Adipose tissue (tissue), 3 donors: Measurements from ENCODE around the gene CTXND1. TPM values are rescaled to one million over a fixed set of nuclear protein-coding genes. Genes with fewer than 3 reads are reported as not detected.
"Not testable (repeated sequence)": the region's sequence is repeated elsewhere in the genome, so short reads cannot be mapped to it uniquely, and the experiment has no call there.

Experiments used
- H3K27ac ChIP-seq: one replicate; pipeline ENCODE4 v1.5.1; 2013; ENCODE audit warnings: low read depth, low read length
- WGBS, 3 donors: extraction: QIAGEN DNeasy Blood & Tissue Kit; methylation state at CpG; one replicate each; pipeline ENCODE4 v1.1.7; 2013; 5-methylcytosine and 5-hydroxymethylcytosine counted together
- polyA plus RNA-seq, 3 donors: library from polyadenylated mRNA; stranded (reverse); fragments of 200-250 nt; gene quantifications; one replicate each; pipeline ENCODE4 v1.2.3, GENCODE V29; 2013
- donor health status: healthy with polysubstance abuse.
- donor health status: Bipolar disorder and iron deficiency.
- donor health status: healthy.

Gene CTXND1
- under 1 TPM; 0.12 to 0.33 (median 0.22) TPM for polyA plus RNA-seq

DNA sequence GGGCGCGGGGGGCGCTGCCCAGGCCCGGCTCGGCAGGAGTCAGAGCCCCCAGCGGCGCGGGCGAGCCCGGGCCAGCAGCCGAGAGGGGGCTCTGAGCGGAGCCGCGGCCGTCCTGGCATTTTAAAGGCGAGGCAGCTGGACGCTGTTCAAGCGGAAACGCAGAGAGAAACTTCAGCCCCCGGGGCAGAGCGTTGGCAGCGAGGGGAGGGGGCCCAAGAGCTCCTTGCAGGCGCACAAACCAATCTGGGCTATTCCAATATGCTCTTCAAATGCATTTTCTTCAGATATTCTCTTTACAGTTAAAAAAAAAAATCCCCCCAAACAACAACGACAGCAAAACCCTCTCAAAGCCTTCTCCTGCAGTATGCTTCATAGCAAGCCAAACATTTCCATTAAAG, at the start of gene CTXND1:
CTXND1 (minus strand) TSS at position 93 of the 398 bp plus-strand sequence. CDS start 50,264 bp downstream, outside the sequence.
- 1 to 2% (median 1%) methylated on average over 22 to 24 of the region's 24 CpGs for WGBS, 3 donors
- H3K27ac ChIP-seq = no peak within 1 kb of the TSS

DNA sequence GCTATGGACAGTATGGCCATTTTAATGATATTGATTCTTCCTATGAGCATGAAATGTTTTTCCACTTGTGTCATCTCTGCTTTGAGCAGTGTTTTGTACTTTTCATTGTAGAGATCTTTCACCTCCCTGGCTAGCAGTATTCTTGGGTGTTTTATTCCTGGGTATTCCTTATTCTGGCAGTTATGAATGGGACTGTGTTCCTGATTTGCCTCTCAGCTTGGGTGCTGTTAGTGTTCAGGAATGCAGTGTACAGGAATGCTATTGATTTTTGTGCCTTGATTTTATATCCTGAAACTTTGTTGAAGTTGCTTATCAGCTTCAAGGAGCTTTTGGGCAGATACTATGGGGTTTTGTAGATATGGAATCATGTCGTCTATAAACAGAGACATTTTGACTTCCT, 49.5 kb upstream of the CTXND1 start:
- H3K27ac ChIP-seq = no peak overlapping the region
- WGBS, 3 donors = 10 to 62% (median 58%) methylated on average over 1 of the region's 1 CpG

DNA sequence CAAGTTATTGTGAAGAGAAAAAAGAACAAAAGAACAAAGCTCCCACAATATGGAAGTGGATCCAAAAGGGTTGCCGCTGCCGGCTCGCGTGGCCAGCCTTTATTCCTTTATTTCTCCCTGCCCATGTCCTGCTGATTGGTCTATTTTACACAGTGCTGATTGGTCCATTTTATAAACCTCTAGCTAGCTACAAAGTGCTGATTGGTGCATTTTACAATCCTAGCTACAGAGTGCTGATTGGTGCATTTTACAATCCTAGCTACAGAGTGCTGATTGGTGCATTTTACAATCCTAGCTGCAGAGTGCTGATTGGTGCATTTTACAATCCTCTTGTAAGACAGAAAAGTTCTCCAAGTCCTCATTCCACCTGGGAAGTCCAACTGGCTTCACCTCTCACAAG, 43.8 kb upstream of the CTXND1 start:
- H3K27ac ChIP-seq = not testable (repeated sequence)
- 92 to 96% (median 95%) methylated on average over 4 of the region's 4 CpGs for WGBS, 3 donors

DNA sequence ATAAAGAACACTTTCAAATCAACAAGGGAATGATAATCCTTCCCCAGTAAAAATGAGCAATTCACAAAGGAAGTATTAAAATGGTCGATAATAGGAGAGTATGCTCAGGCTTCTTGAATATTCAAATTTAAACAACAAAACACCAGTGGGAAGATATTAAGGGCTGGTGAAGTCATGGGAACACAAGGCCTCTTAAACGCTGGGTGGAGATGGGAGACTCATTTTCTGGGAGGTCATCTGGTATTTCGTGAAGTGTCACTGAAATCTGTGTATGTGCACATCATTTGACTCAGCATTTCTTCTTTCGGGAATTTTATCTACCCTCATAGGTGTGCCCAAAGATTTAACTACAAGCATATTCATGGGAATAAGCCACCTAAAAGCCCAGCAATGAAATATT, 40.1 kb upstream of the CTXND1 start:
- 86 to 89% (median 88%) methylated on average over 4 of the region's 4 CpGs for WGBS, 3 donors
- H3K27ac ChIP-seq = no peak overlapping the region

DNA sequence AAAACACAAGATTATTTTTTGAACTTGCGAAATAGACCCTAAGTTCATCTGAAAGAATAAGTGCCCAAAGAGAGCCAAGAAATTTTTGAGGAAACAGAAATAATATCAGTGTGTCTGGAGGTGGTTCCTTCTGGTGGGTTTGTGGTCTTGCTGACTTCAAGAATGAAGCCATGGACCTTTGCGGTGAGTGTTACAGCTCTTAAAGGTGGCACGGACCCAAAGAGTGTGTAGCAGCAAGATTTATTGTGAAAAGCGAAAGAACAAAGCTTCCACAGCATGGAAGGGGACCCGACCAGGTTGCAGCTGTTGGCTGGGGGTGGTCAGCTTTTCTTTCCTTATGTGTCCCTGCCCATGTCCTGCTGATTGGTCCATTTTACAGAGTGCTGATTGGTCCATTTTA, 38.9 kb upstream of the CTXND1 start:
- not testable (repeated sequence) for H3K27ac ChIP-seq
- 45 to 80% (median 54%) methylated on average over 5 of the region's 5 CpGs for WGBS, 3 donors

DNA sequence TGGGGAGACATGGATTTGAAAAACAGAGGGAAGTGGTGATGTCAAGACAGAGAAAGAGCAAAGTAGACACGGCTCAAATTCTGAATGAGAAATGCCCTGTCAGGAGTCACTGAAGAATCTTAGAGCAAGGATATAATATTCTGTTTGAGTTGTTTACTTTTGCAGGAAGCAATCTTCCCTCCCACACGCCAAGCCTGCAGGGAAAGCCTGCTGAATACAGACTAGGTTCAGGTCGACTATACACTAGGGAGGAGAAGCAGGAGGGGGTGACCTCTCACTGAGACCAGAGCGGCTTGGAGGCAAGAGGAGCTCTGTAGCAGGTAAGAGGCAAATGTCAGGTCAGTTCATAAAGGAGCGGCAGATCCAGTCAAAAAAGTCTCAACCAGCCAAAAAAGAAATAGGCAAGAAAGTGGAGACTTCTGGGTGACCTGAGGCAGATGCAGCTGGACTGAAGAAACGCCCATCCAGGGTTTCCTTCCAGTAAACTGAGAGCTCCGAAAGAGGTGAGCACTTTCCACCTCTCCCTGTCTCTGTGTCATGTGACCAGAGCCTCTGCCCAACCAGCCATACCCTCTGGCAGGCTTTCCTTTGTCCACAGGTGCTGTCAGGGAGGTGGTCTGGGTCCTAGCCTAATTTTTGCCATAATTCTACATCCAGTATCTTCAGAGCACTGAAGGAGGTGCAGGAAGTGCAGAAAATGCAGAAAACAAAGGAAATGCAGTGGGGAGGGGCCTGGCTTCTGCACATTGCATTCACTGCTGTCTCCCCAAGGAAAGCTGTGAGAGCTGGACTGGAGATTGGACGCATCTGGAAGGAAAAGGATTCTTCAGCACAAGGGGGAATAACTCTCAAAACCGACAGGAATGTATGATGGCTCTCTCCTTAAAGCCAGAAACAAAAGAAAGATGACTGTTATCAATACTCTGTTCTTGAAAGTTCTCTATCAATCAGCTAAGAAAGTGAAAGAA, 37.8 kb upstream of the CTXND1 start:
- no peak overlapping the region for H3K27ac ChIP-seq
- WGBS, 3 donors = 34 to 36% (median 35%) methylated on average over 9 of the region's 9 CpGs

DNA sequence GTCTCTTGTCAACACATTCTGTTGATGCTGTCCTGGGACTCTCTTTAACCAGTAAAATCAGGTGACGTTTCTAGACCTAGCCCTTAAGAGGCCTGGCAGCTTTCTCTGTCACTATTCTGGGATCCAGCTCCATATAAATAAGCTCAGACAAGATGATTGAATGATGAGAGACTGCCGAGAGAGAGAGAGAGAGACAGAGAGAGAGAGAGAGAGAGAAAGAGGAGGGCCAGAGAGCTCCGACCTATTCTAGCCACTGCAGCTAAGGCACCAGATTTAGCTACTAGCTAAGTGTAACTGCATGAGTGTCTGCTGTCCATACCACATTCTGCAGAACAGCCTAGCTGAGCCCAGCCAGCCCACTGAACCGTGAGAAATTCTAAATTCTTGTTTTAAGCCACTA, 36.1 kb upstream of the CTXND1 start:
- 77 to 80% (median 79%) methylated on average over 4 of the region's 4 CpGs for WGBS, 3 donors
- H3K27ac ChIP-seq = no peak overlapping the region

DNA sequence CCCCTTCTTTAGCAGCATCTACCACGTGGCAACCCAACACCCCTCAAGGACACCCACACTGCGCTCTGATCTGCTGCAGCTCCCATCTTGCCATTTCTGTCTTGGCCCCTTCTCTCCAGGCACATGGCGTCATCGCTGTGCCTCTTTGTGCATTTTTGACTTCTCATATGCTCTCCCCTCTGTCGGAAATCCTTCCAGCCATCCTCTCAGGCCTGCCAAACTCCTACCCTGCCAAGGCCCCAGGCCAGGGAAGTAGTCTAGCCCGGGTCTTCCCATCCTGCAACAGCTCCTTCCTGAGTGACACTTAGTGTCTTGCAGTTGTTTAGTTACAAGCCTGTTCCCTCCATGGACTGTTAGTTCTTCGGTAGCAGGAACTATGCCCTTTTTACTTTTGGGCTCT, 34.0 kb upstream of the CTXND1 start:
- 79 to 85% (median 83%) methylated on average over 7 of the region's 7 CpGs for WGBS, 3 donors
- H3K27ac ChIP-seq = no peak overlapping the region

DNA sequence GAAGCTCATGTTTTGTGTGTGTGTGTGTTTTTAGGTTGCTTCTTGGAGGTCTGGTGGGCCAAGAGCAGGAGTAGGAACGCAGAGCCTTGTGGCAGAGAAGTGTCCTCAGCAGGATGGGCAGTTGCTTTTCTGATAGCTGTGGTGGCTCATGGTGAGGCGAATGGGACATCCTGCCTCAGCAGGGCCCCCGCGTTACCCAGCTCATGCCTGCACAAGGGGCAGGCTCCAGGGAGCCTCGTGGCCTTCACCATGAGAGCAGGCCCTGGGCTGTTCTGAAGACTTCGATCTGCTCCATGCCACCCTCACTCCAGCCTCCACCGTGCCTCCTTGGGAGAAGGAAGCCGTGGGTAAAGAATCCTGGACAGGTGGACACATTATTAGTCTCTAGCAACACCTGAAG, 33.4 kb upstream of the CTXND1 start:
- no peak overlapping the region for H3K27ac ChIP-seq
- 85 to 97% (median 89%) methylated on average over 8 of the region's 8 CpGs for WGBS, 3 donors

DNA sequence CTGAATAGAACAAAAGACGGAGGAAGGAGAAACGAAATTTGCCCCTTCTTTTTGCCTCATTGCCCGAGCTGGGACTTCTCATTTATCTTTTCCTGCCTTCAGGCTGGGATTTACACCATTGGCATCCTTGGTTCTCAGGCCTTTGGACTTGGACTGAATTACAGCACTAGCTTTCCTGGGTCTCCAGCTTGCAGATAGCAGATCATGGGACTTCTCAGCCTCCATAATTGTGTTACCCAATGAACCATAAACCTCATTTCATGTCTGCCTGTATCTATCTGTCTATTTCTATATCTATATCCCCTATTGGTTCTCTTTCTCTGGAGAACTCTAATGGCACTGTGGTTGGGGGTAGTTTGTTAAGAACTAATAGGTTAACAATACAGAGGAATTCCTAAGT, 31.5 kb upstream of the CTXND1 start:
- WGBS, 3 donors = 52 to 80% (median 69%) methylated on average over 3 of the region's 3 CpGs
- no peak overlapping the region for H3K27ac ChIP-seq

DNA sequence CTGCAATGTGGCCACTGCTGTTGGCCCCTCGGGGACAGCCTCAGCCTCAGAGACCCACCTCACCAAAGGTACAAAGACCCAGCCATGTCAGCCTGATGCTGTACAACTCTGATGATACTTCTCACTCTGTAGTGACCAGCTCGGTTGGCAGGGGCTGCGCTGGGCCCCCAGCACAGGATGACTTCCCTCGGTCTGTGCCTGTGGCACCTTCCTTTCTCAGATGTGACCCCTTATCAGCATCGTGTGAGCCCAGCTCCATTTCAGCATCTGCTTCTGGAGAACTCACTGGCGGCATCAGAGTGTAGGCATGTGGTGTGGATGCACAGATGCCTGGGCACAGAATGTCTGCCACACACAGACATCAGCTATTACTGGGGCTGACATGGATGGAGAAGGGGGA, 25.1 kb upstream of the CTXND1 start:
- 79 to 82% (median 79%) methylated on average over 6 of the region's 6 CpGs for WGBS, 3 donors
- H3K27ac ChIP-seq = no peak overlapping the region

DNA sequence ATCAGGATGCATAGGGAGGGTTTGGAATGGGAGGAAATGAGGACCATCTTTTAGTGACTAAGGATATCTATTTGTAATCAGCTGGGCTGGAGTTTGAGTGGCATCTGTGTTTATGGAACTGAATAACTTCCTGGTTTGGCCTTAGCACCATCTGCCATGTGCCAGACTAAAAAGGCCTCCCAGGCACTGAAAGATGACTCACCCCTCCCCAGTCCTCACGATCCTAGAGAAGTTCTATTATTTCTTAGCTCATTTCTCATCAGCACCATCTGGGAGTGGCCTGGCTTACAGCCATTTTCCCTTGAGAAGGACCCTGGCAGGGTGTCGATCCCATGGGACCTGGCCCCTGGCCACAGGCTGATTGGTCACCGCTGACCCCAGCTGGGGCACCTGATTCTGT, 23.9 kb upstream of the CTXND1 start:
- H3K27ac ChIP-seq = no peak overlapping the region
- 74 to 76% (median 75%) methylated on average over 3 of the region's 3 CpGs for WGBS, 3 donors

DNA sequence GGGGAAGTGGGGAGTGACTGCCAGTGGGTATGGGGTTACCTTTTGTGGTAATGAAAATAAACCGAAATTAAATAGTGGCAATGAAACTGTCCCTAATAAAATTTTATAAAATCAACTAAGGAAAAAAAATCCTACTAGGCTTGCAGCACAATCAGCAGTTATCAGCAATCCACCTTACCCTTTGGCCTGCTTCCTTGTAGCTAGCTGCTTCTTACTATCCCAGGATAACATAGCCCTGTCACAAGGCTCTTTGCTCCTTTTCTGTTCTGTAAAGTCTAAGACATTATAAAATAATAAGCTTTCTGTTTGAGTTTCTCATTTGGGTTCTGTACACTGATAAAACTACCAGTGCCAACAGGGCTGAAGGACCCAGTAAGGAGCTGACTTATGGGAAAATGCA, 23.0 kb upstream of the CTXND1 start:
- 70 to 82% (median 76%) methylated on average over 1 of the region's 1 CpG for WGBS, 3 donors
- H3K27ac ChIP-seq = no peak overlapping the region

DNA sequence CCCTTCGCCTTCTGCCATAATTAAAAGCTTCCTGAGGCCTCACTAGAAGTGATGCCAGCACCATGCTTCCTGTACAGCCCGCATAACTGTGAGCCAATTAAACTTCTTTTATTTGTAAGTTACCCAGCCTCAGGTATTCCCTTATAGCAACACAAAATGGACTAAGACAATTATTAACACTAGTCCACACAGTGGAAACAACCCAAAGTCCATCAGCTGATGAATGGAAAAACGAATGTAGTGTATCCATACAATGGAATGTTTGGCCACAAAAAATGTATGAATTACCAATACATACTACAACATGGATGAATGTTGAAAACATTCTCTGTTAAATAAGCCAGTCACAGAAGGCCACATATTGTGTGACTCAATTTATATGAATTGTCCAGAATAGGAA, 22.5 kb upstream of the CTXND1 start:
- 77 to 80% (median 79%) methylated on average over 3 of the region's 3 CpGs for WGBS, 3 donors

DNA sequence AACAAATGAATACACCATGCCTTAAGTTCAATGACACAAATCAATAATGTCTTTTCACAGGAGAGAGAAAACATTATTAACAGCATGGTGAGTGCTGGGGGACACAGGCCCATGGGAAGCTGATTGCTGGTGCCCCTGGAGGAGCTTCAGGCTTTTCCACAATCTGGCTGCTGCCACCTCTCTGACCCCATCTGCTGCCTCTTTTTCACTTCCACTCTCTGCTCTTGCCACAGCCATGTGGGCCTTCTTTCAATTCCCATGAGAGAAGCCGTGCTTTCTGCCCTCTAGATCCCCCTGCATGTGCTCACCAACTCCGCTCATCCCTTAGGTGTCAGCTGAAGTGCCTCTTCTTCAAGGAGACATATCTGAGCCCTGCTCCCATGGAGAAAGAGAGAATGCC, 21.0 kb upstream of the CTXND1 start:
- WGBS, 3 donors = 83 to 97% (median 94%) methylated on average over 2 of the region's 2 CpGs
- no peak overlapping the region for H3K27ac ChIP-seq

More for the DNA sequence above, 22.5 kb upstream of the CTXND1 start:
- H3K27ac ChIP-seq = no peak overlapping the region

DNA sequence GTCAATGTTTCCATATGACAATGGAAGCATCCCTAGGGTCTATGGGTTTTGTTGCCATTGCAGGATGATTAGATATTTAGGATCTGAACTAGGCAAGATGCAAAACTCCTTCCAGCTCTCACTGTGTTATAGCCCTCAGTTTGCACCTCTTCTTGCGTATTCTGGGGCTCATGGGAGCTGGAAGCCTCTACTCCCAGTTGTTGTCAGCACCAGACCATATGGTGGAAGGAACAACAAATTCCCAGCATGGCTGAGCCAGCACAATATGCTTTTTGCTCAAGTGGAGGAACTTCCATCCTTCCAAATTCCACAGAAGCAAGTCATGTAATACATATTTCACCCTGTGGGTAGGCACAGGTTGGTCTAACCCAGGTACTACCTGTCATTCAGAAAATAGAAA, 18.5 kb upstream of the CTXND1 start:
- no peak overlapping the region for H3K27ac ChIP-seq
- 60 to 89% (median 81%) methylated on average over 1 of the region's 1 CpG for WGBS, 3 donors

DNA sequence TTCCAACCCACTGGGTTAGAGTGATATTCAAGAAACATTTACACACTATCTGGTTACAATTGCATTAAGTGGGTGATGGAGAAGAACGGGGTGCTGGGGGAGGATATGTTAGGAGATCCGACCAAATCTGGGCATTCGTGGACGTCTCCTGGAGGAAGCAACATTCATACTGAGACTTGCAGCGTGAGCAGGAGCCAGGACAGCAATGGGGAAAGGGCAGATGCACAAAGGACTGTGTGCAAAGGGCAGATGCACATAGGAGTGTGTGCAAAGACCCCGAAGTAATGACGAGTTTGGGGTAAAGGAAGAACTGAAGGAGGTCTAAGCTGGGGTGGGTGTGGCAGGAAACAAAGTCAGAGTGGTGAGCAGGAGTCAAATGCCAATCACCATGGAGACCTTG, 16.1 kb upstream of the CTXND1 start:
- no peak overlapping the region for H3K27ac ChIP-seq
- WGBS, 3 donors = 72 to 80% (median 79%) methylated on average over 7 of the region's 7 CpGs

DNA sequence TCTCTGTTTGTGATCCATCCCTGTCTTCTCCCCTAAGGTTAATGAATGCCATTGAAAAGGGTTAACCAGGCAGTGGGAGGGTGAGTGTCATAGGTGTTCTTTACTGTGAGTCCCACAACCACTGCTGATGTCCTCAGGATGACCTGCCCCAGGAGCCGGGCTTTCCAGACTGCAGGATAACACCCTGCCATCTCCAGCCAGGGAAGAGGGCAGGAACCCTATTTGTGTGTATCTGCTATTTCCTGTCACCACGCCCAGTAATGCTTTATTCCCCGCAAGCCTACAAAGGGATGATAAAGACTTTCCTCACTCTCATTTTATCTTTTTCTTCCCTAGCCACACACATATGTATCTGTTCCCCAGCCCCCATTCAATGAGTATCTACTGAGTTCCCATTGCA, 15.6 kb upstream of the CTXND1 start:
- WGBS, 3 donors = 38 to 60% (median 59%) methylated on average over 3 of the region's 3 CpGs
- no peak overlapping the region for H3K27ac ChIP-seq

DNA sequence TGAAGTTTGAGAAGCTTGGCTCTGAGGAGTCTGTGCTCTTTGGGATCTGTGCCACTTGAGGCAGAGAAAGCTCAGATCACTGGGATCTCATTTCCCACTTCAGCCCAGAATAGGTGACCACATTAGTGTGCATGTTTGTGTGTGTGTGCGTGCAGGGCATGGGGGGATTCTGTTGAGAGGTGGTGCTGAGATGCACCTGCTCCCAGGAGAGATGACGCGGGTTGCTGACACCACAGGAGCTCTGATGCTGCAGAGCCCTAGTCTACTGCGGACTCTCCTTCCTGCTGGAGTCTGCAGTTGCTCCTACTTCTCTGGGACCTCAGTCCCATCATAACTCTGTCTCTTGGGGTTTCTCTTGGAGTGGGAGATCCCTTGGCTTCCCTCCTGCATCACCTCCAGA, 14.7 kb upstream of the CTXND1 start:
- H3K27ac ChIP-seq = no peak overlapping the region
- 80 to 90% (median 89%) methylated on average over 4 of the region's 4 CpGs for WGBS, 3 donors

DNA sequence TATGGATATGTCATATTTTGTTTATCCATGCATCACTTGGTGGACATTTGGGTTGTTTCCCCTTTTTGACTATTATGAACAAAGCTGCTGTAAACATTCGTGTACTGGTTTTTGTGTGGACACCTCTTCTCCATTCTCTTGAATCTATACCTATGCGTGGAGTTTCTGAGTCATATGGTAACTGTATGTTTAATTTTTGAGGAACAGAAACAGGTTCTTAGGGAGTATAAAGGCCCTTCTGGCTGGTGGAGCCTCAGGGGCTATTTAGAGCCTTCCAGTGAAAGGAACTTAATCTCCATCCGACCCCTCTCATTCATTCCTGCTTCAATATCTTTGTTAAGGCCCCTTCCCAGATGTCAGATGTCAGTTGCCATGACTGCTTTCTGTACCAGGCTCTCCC, 14.1 kb upstream of the CTXND1 start:
- no peak overlapping the region for H3K27ac ChIP-seq
- WGBS, 3 donors = 63 to 72% (median 71%) methylated on average over 3 of the region's 3 CpGs
